Activated CD4-positive, alpha-beta T cell treated with anti-CD3 and anti-CD28 coated beads for 48 hours (primary cell): ENCODE data around the gene IL31.
"Not testable (repeated sequence)": the region's sequence is repeated elsewhere in the genome, so short reads cannot be mapped to it uniquely, and the experiment has no call there.

Source experiments
- DNase-seq: peaks from one replicate; pipeline ENCODE4 v3.0.0-alpha.2; 2020

IL31 gene

GRCh38 chr12:122174155-122174845, at the start of gene IL31:
Gene IL31, minus strand, starts transcription at chr12:122174221. Its CDS starts 49 bp downstream, at chr12:122174172.
- peak; percentile 67 for DNase-seq

DNA sequence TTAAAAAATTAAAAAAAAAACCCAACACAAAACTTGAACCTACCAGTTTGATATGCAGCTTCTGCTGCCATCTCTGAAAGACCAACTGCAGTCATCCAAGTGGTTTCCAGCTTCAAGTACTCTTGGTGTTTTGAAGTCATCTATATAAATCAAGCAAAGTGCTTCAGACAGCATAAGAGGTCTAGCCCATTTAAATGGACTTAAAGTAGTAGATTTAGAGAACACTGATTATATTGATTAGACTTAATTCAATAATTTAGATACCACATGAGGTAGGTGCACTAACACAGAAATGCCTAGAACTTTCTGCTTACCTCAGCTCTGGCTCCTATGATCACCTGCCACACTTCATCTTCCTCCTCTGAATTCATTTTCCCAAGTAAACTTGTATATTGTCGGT, 42.4 kb upstream of the IL31 start:
- DNase-seq: no peak

DNA sequence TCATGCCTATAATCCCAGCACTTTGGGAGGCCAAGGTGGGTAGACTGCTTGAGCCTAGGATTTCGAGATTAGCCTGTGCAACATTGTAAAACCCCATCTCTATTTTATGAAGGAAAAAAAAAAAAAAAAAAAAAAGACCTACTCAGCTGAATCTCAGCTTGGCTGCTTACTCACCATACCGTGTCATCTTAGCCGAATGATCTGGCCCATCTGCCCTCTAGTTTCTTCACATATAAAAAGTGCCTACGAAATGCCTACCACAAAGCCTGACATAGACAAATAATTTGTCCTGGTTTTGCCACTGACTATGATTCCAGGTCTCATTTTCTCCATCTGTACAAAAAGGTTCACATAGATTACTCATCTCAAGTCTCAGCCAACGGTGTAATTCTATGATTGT, 41.8 kb upstream of the IL31 start:
- DNase-seq: no peak

- no peak for DNase-seq
Observed at GRCh38 chr12:122208073-122208820, 34.2 kb upstream of the IL31 start.

GRCh38 chr12:122207391-122207790, 33.4 kb upstream of the IL31 start:
- no peak for DNase-seq

DNA sequence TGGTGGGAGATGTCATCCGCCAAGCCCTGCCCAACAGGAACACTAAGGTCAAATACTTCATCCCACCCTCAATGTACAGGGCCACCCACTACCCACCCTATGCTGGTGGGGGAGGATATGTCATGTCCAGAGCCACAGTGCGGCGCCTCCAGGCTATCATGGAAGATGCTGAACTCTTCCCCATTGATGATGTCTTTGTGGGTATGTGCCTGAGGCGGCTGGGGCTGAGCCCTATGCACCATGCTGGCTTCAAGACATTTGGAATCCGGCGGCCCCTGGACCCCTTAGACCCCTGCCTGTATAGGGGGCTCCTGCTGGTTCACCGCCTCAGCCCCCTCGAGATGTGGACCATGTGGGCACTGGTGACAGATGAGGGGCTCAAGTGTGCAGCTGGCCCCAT, 33.0 kb upstream of the IL31 start:
- no peak for DNase-seq

- DNase-seq: no peak
Observed at GRCh38 chr12:122206111-122206881, 32.3 kb upstream of the IL31 start.

GRCh38 chr12:122205053-122205925, 31.3 kb upstream of the IL31 start:
- no peak for DNase-seq

- peak; percentile 44 for DNase-seq
Observed at GRCh38 chr12:122204167-122205052, 30.4 kb upstream of the IL31 start.

DNA sequence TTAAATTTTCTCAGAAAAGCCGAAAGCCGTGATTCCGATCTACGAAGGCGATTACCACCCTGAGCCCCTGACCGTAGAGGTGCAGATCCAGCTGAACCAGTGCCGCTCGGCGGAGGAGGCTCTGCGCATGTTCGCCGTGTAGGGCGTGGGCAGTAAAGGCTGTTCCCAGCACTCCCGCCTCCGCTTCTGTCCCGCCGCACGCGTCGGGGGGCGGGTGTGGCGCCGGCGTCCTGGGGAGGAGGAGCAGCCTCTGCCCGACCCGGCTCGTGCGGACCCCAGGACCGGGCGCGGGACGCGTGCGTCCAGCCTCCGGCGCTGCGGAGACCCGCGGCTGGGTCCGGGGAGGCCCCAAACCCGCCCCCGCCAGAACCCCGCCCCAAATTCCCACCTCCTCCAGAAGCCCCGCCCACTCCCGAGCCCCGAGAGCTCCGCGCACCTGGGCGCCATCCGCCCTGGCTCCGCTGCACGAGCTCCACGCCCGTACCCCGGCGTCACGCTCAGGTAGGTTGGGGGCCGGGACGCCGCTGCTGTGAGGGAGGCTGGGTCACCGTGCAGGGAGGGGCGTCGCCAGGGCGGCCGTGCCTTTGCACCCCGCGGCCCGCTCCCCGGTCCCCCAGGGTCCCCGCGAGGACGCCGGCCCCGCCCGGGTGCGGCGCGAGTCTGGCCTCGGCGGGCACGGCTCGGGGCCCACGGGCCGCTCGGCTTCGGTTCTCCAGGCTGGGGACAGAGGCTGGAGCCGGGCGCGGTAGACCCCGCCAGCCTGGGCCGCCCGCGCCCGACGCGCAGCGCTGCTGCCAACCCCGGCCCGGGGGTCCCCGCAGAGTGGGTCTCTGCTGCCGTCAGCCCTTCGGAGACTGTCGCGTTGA, 29.5 kb upstream of the IL31 start, which contains the start of gene B3GNT4:
Gene B3GNT4, plus strand, starts transcription at position 409 of the 866 bp plus-strand sequence. CDS start 910 bp downstream, outside the sequence.
- peak; percentile 72 for DNase-seq

GRCh38 chr12:122202811-122203210, 28.8 kb upstream of the IL31 start:
- not testable (repeated sequence) for DNase-seq

GRCh38 chr12:122202017-122202416, 28.0 kb upstream of the IL31 start:
- DNase-seq: no peak

- no peak for DNase-seq
Observed at GRCh38 chr12:122201381-122201780, 27.4 kb upstream of the IL31 start.

DNA sequence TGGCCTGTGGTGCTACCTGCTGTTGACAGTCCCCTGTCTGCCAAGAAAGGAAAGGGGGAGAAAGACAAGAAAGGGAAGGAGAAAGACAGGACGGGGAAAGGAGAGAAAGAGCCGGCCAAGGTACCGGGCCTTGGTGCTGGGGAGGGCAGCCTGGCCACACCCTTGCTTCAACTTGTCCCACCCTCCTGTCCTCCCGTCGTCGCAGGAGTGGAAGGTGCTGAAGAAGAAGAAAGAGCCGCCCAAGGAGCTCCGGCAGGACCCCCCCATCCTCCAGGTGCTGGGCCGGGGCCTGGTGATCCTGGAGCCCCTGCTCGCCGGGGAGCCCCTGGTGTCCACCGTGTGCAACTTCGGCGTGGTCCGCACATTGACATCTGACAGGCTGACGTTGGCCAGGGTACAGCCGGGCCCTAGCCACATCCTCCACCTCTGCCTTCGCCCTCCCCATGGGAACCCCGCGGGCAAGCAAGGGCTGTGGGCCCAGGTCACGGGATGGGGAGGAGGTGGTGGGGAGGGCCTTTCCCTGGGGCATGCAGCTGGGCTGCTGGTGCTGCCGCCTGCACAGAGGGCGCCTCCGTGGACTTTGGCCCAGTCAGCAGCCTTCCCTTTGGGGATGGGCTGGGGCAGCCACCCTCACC, 26.6 kb upstream of the IL31 start:
- no peak for DNase-seq

- DNase-seq: no peak
Observed at GRCh38 chr12:122199484-122200355, 25.7 kb upstream of the IL31 start.

GRCh38 chr12:122197612-122197966, 23.6 kb upstream of the IL31 start:
- DNase-seq: no peak

DNA sequence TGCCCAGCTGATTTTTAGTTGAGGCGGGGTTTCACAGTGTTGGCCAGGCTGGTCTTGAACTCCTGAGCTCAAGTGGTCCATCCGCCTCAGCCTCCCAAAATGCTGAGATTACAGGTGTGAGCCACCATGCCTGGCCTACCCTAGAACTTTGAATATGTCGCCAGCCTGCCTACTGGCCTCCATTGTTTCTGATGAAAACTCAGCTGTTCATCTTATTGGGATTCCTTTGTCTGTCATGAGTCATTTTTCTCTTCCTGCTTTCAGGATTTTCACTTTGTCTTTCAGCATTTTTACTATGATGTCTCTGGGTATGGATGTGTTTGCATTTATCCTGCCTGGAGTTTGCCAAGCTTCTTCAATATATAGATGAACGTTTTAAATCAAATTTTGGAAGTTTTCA, 21.4 kb upstream of the IL31 start:
- DNase-seq: no peak

DNA sequence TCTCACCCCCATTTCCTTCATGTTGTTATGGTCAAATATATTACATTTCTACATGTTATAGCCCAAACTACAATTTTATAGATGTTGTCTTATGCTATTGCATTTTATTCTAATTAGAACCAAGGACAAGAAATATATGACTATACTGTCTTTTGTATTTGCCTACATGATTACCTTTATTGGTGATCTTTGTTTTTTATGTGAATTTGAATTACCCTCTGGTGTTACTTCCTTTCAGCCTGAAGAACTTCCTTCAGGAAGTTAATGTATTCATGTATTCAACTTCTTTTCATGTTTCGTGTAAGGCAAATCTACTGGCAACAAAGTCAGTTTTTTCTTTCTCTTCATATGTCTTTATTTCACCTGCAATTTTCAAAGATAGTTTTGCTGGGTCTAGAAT, 20.8 kb upstream of the IL31 start:
- DNase-seq: no peak

GRCh38 chr12:122192441-122192840, 18.4 kb upstream of the IL31 start:
- DNase-seq: no peak
